Hepatocyte (in vitro differentiated cells): ENCODE data around the gene EPHA2. TPM values are rescaled to one million over a fixed set of nuclear protein-coding genes. Genes with fewer than 3 reads are reported as not detected.

ENCODE experiments used
- DNase-seq: peaks from one replicate; pipeline ENCODE4 v3.0.0-alpha.2; 2016; ENCODE audit warnings: low spot score
- H2AFZ ChIP-seq: fragments of 200-600 bp; sonication (generic); 2 replicates; pipeline ENCODE4 v1.6.0; 2016; ENCODE audit warnings: antibody characterized with exemption, mild to moderate bottlenecking
- H3K27ac ChIP-seq: fragments of 200-600 bp; sonication (generic); 2 replicates; pipeline ENCODE4 v1.5.1; 2016; ENCODE audit warnings: mild to moderate bottlenecking
- H3K27me3 ChIP-seq: fragments of 200-600 bp; sonication (generic); 2 replicates; pipeline ENCODE4 v1.6.1; 2016
- H3K36me3 ChIP-seq: fragments of 200-600 bp; sonication (generic); replicated peaks from 2 replicates; pipeline ENCODE4 v1.5.1; 2016; ENCODE audit warnings: low read depth; ENCODE audit not compliant: insufficient read depth
- H3K4me1 ChIP-seq: fragments of 200-600 bp; sonication (generic); 2 replicates; pipeline ENCODE4 v1.5.1; 2016; ENCODE audit warnings: mild to moderate bottlenecking, moderate library complexity; ENCODE audit not compliant: insufficient read depth
- H3K4me2 ChIP-seq: fragments of 200-600 bp; sonication (generic); 2 replicates; pipeline ENCODE4 v1.6.0; 2016
- H3K4me3 ChIP-seq: fragments of 200-600 bp; sonication (generic); 2 replicates; pipeline ENCODE4 v1.5.1; 2016; ENCODE audit warnings: mild to moderate bottlenecking
- H3K79me2 ChIP-seq: fragments of 200-600 bp; sonication (generic); 2 replicates; pipeline ENCODE4 v1.6.0; 2017; ENCODE audit warnings: mild to moderate bottlenecking
- H3K9me2 ChIP-seq: fragments of 200-600 bp; sonication (generic); replicated peaks from 2 replicates; pipeline ENCODE4 v1.6.0; 2017; ENCODE audit warnings: mild to moderate bottlenecking; ENCODE audit not compliant: insufficient read depth
- H3K9me3 ChIP-seq: fragments of 200-600 bp; sonication (generic); 2 replicates; pipeline ENCODE4 v1.5.1; 2016; ENCODE audit warnings: low read depth, mild to moderate bottlenecking
- H4K20me1 ChIP-seq: fragments of 200-600 bp; sonication (generic); 2 replicates; pipeline ENCODE4 v1.6.0; 2016; ENCODE audit warnings: mild to moderate bottlenecking; ENCODE audit not compliant: insufficient read depth, poor library complexity, severe bottlenecking
- CTCF ChIP-seq: fragments of 200-600 bp; sonication (generic); IDR thresholded peaks from 2 replicates; pipeline ENCODE4 v1.5.1; 2016; ENCODE audit warnings: antibody characterized with exemption, mild to moderate bottlenecking; ENCODE audit not compliant: poor library complexity
- EZH2 ChIP-seq: fragments of 200-600 bp; sonication (generic); IDR thresholded peaks from 2 replicates; pipeline ENCODE4 v1.6.1; 2016; ENCODE audit warnings: antibody characterized with exemption, mild to moderate bottlenecking, borderline replicate concordance
- EZH2phosphoT487 ChIP-seq: fragments of 200-600 bp; sonication (generic); IDR thresholded peaks from one replicate; pipeline ENCODE4 v1.6.1; 2018; ENCODE audit warnings: antibody characterized with exemption, mild to moderate bottlenecking, low read depth, moderate library complexity; ENCODE audit not compliant: unreplicated experiment, severe bottlenecking
- WGBS: methylation state at CpG from one replicate; pipeline ENCODE4 v1.1.6; 2016; ENCODE audit warnings: low lambda C conversion rate; ENCODE audit errors: missing lambda C conversion rate; 5-methylcytosine and 5-hydroxymethylcytosine counted together
- polyA plus RNA-seq: library from polyadenylated mRNA; unstranded; fragments of >200 nt; fragmentation: Nextera tagmentation; extraction: Ambion mirVana; gene quantifications from 2 replicates; pipeline ENCODE4 v1.2.1, GENCODE V29; 2016
- total RNA-seq: library from RNA; depleted of rRNA; stranded (reverse); fragments of >200 nt; gene quantifications from 2 replicates; pipeline ENCODE4 v1.2.3, GENCODE V29; 2014

EPHA2 gene
- total and polyA plus RNA-seq, 2 experiments from 2014 or later, result 20.4 to 27.3 TPM

DNA sequence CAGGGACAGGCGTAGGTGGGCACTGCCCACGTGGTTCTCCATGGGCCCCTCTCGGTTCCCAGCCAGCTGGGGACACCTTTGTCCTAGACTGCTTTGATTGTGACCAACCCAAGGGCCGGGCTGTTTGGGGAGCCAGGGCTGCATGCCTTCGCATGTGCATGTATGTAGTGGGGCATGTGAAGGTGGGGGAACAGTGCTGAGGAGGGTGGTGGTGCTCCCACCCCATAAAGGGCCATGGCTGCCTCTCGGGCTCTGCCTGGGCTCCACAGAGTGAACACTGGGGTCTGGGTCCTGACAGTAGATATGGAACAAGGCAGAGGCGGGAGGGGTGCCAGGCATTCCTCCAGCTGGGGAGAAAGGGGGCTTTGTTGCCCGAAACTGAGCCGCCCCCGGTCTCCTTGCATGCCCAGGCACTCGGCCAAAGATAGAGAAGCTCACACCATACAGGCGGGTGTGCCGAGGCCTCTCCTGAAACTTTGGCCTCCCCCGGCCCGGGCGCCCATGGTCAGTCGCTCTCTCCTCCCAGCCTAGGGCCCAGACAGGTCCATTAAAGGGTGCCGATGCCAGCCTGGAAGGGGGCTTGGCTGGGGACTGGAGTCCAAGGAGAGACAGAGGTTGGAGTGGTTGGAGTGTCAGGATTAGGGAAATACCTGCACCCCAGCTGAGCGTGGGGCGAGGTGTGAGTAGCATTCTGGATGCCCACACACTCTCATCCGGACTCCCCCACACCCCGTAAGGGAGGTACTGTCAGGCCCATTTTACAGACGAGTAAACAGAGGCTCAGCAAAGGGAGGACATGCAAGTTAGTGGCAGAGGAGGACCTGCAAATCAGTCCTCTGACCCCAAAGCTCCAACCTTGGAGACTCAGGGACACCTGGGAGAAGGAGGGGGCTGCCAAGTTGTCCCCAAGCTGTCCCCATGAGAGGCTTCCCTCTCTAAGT lies 41.1 kb downstream of the EPHA2 start:
- no peaks in the 10 kb centered on the region for H3K36me3 ChIP-seq
- peaks cover 32% of the 10 kb centered on the region for H3K4me1 ChIP-seq
- H3K4me3 ChIP-seq, result no peak overlapping the region
- no peak overlapping the region for H3K4me2 ChIP-seq
- no peaks in the 10 kb centered on the region for H3K9me3 ChIP-seq
- H3K9me2 ChIP-seq, result no peaks in the 10 kb centered on the region
- 94% methylated on average over 22 of the region's 23 CpGs for WGBS
- no peaks in the 10 kb centered on the region for H3K27me3 ChIP-seq
- no peak overlapping the region for H2AFZ ChIP-seq
- no peaks in the 10 kb centered on the region for H3K79me2 ChIP-seq
- TF ChIP-seq CTCF (no peak), EZH2 (no peak)
- H3K27ac ChIP-seq, result no peak overlapping the region
- no peaks in the 10 kb centered on the region for H4K20me1 ChIP-seq
- no peak for DNase-seq

- H4K20me1 ChIP-seq, result no peaks in the 10 kb centered on the region
- H3K9me3 ChIP-seq, result no peaks in the 10 kb centered on the region
- H3K4me1 ChIP-seq, result peaks cover 32% of the 10 kb centered on the region
- no peaks in the 10 kb centered on the region for H3K79me2 ChIP-seq
- H3K4me2 ChIP-seq, result peak overlapping the region; percentile 49
- peak; percentile 72 for DNase-seq
- H2AFZ ChIP-seq, result no peak overlapping the region
- H3K27me3 ChIP-seq, result no peaks in the 10 kb centered on the region
- H3K36me3 ChIP-seq, result no peaks in the 10 kb centered on the region
- no peak overlapping the region for H3K4me3 ChIP-seq
- no peaks in the 10 kb centered on the region for H3K9me2 ChIP-seq
- 41% methylated on average over 14 of the region's 14 CpGs for WGBS
- peak overlapping the region; percentile 53 for H3K27ac ChIP-seq
- TF ChIP-seq EZH2phosphoT487 (no peak), CTCF (no peak), EZH2 (no peak)
Measured at GRCh38 chr1:16112596-16113555, 43.0 kb downstream of the EPHA2 start.

GRCh38 chr1:16111771-16112595 lies 43.9 kb downstream of the EPHA2 start:
- Histone ChIP-seq H3K36me3 (no peaks in the 10 kb centered on the region), H3K9me2 (no peaks in the 10 kb centered on the region), H3K9me3 (no peaks in the 10 kb centered on the region), H4K20me1 (no peaks in the 10 kb centered on the region), H3K4me3 (no peak overlapping the region), H2AFZ (no peak overlapping the region), H3K79me2 (no peaks in the 10 kb centered on the region), H3K27me3 (no peaks in the 10 kb centered on the region), H3K4me2 (no peak overlapping the region), H3K27ac (peak overlapping the region; percentile 53), H3K4me1 (peaks cover 32% of the 10 kb centered on the region)
- TF ChIP-seq CTCF (no peak), EZH2phosphoT487 (no peak), EZH2 (no peak)
- DNase-seq, result peak; percentile 73
- WGBS, result 68% methylated on average over 15 of the region's 15 CpGs
